DND-41 (cell line): ENCODE results near the gene LRG1.

Source experiments
- ATAC-seq: fragments of 200-7000 bp; cut with Tn5 transposase; 3 replicates; pipeline ENCODE4 v1.9.1; 2021; ENCODE audit warnings: low read depth; ENCODE audit not compliant: insufficient read depth
- DNase-seq: peaks from one replicate; pipeline ENCODE4 v3.0.0-alpha.2; 2020
- H2AFZ ChIP-seq: 2 replicates; pipeline ENCODE4 v1.6.0; 2012; ENCODE audit warnings: low read depth, low read length
- H3K27ac ChIP-seq: 2 replicates; pipeline ENCODE4 v1.5.1; 2012; ENCODE audit warnings: low read length, inconsistent platforms
- H3K27me3 ChIP-seq: fragments of 200-600 bp; sonication (generic); 2 replicates; pipeline ENCODE4 v1.6.0; 2012; ENCODE audit warnings: low read length, mild to moderate bottlenecking, inconsistent platforms; ENCODE audit not compliant: insufficient read depth, poor library complexity
- H3K36me3 ChIP-seq: 2 replicates; pipeline ENCODE4 v1.5.1; 2012; ENCODE audit warnings: low read length, inconsistent platforms; ENCODE audit not compliant: insufficient read depth
- H3K4me1 ChIP-seq: 2 replicates; pipeline ENCODE4 v1.5.1; 2012; ENCODE audit warnings: mild to moderate bottlenecking, low read length; ENCODE audit not compliant: insufficient read depth
- H3K4me2 ChIP-seq: 2 replicates; pipeline ENCODE4 v1.6.0; 2012; ENCODE audit warnings: mild to moderate bottlenecking, moderate library complexity, low read length, inconsistent platforms; ENCODE audit not compliant: insufficient read depth
- H3K4me3 ChIP-seq, 2 experiments: fragments of 200-600 bp in 1 of 2; shearing (Covaris generic) in 1 of 2; 2 replicates each; pipeline ENCODE4 v1.5.1; 2012 to 2016; ENCODE audit warnings: inconsistent platforms in 2 of 2, low read length in 2 of 2, mild to moderate bottlenecking in 2 of 2, low read depth in 1 of 2, moderate library complexity in 1 of 2
- H3K79me2 ChIP-seq: 2 replicates; pipeline ENCODE4 v1.6.0; 2012; ENCODE audit warnings: low read length, inconsistent platforms; ENCODE audit not compliant: insufficient read depth
- H3K9ac ChIP-seq: 2 replicates; pipeline ENCODE4 v1.6.0; 2012; ENCODE audit warnings: low read depth, mild to moderate bottlenecking, inconsistent platforms, low read length, moderate library complexity
- H3K9me3 ChIP-seq: 2 replicates; pipeline ENCODE4 v1.5.1; 2012; ENCODE audit warnings: low read length, moderate library complexity, mild to moderate bottlenecking, inconsistent platforms; ENCODE audit not compliant: insufficient read depth, severe bottlenecking
- H4K20me1 ChIP-seq: 2 replicates; pipeline ENCODE4 v1.6.0; 2012; ENCODE audit warnings: low read length; ENCODE audit not compliant: insufficient read depth
- CTCF ChIP-seq: IDR thresholded peaks from 2 replicates; pipeline ENCODE4 v1.5.1; 2012; ENCODE audit warnings: borderline replicate concordance, low read length, moderate library complexity, mild to moderate bottlenecking; ENCODE audit not compliant: poor library complexity, severe bottlenecking; ENCODE audit errors: extremely low read depth
- EZH2 ChIP-seq: IDR thresholded peaks from 3 replicates; pipeline ENCODE4 v1.6.1; 2012; ENCODE audit warnings: borderline replicate concordance, low read depth, mild to moderate bottlenecking, moderate library complexity, low read length, inconsistent platforms; ENCODE audit not compliant: severe bottlenecking

LRG1 gene

DNA sequence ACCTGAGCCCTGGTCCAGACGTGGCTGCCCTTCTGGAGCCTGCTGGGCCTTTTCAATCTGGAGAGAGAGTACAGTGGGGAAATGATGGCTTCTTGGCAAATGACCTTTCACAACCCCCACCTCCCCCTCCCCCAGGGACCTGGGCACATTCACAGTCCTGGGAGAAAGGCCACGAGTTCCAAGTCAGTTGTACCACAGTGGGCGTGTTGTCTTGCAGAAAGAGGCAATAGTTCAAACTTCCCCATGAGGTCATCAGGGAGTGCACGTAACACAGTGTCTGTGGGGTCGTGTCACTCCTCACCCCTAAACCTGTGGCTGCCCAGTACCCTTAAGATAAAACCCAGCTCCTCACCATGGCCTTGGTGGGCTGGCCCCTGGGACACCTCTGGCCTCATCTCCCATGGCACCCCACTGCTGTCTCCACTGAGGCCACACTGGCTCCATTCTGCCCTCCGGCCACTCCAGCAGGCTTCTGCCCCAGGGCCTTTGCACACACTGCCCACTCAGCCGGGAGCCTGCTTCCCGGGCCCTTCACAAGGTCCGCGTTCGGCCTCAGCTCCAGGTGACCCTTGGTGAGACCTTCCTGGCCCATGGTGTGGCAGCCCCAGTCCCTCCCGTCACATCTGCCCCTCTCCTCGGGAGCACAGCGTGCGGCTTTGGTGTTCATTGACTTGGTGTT is 34.8 kb downstream of the LRG1 start:
- Histone ChIP-seq H3K79me2 (no peaks in the 10 kb centered on the region), H3K4me2 (no peak overlapping the region), H3K27ac (no peak overlapping the region), H4K20me1 (0 out of 2 replicates have a peak, but pooled peaks cover 4% of the 10 kb centered on the region), H3K36me3 (peaks cover 56% of the 10 kb centered on the region), H3K9me3 (no peaks in the 10 kb centered on the region), H3K4me1 (no peaks in the 10 kb centered on the region), H2AFZ (no peak overlapping the region), H3K27me3 (no peaks in the 10 kb centered on the region), H3K4me3 (no peak overlapping the region), H3K9ac (no peak overlapping the region)
- no peak for ATAC-seq
- DNase-seq, result no peak
- TF ChIP-seq EZH2, result no peak
- TF ChIP-seq CTCF, result no peak

GRCh38 chr19:4504297-4504701 is 35.5 kb downstream of the LRG1 start:
- TF ChIP-seq CTCF (no peak), EZH2 (no peak)
- no peaks in the 10 kb centered on the region for H3K27me3 ChIP-seq
- H3K4me2 ChIP-seq, result no peak overlapping the region
- H3K27ac ChIP-seq, result no peak overlapping the region
- no peaks in the 10 kb centered on the region for H3K4me1 ChIP-seq
- H4K20me1 ChIP-seq, result 0 out of 2 replicates have a peak, but pooled peaks cover 4% of the 10 kb centered on the region
- H2AFZ ChIP-seq, result no peak overlapping the region
- H3K4me3 ChIP-seq, result no peak overlapping the region
- H3K9me3 ChIP-seq, result no peaks in the 10 kb centered on the region
- no peak for ATAC-seq
- peaks cover 60% of the 10 kb centered on the region for H3K36me3 ChIP-seq
- no peak overlapping the region for H3K9ac ChIP-seq
- no peaks in the 10 kb centered on the region for H3K79me2 ChIP-seq
- no peak for DNase-seq

DNA sequence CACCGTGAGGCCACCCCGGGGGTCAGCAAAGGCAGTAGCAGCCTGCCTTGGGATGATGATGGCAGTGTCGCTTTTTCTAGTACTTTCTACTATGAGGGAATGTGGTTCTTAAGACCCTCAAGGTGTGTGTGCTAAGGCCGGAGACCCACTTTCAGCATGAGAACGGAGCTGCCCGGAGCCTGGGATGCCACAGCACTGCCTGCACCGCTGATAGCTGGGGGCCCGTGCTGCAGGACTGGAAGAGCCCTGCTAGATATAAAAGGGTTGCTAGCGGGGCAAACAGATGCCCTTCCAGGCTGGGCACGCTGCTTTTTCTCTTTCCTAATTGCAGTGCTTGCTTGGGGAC is 36.0 kb downstream of the LRG1 start:
- Histone ChIP-seq H3K36me3 (peaks cover 61% of the 10 kb centered on the region), H2AFZ (no peak overlapping the region), H3K4me2 (no peak overlapping the region), H3K9ac (no peak overlapping the region), H3K27me3 (no peaks in the 10 kb centered on the region), H3K79me2 (no peaks in the 10 kb centered on the region), H3K4me3 (no peak overlapping the region), H3K27ac (no peak overlapping the region), H3K9me3 (no peaks in the 10 kb centered on the region), H4K20me1 (0 out of 2 replicates have a peak, but pooled peaks cover 4% of the 10 kb centered on the region), H3K4me1 (no peaks in the 10 kb centered on the region)
- no peak for DNase-seq
- no peak for TF ChIP-seq CTCF
- no peak for TF ChIP-seq EZH2
- ATAC-seq, result no peak
